Uterus (tissue), 2 donors: ENCODE measurements around the gene CDK2.

ENCODE experiments used
- CTCF ChIP-seq, 4 experiments: fragments of 200-600 bp in 2 of 4; fragments of 450-650 bp in 2 of 4; sonication (generic) in 2 of 4; IDR thresholded peaks; one replicate each; pipeline ENCODE4 v1.5.1; 2016 to 2019; ENCODE audit warnings: antibody characterized with exemption in 4 of 4, mild to moderate bottlenecking in 2 of 4, moderate library complexity in 1 of 4
- POLR2A ChIP-seq, 2 donors: fragments of 450-650 bp; IDR thresholded peaks; one replicate each; pipeline ENCODE4 v1.6.1; 2016; ENCODE audit warnings: antibody characterized with exemption in 2 of 2, mild to moderate bottlenecking in 1 of 2, moderate library complexity in 1 of 2

GRCh38 chr12:56001487-56002100, 35.0 kb downstream of the CDK2 start:
- TF ChIP-seq CTCF (IDR thresholded peaks at IDR 0.05): no peak
- TF ChIP-seq POLR2A (IDR thresholded peaks at IDR 0.05): no peak
